Measurements from ENCODE around the gene TSSK6.

TSSK6 gene

GRCh38 chr19:19526581-19527370 lies 11.4 kb upstream of the TSSK6 start:
- no peak overlapping the region for H3K56ac ChIP-seq (ENCODE audit: low read length)
- no peak overlapping the region for H3K4ac ChIP-seq (ENCODE audit: low read depth, low read length)
- H3K36me3 ChIP-seq (ENCODE audit: control insufficient read depth, insufficient read depth, low read length), result peaks cover 4% of the 10 kb centered on the region
- H3K23ac ChIP-seq (ENCODE audit: low read length), result no peak overlapping the region
- WGBS (ENCODE audit: extremely low coverage, insufficient coverage, low lambda C conversion rate), result no CpG with 5 or more reads among the region's 28 CpGs
- H4K8ac ChIP-seq (ENCODE audit: low read depth, low read length), result no peak overlapping the region
- H3K18ac ChIP-seq (ENCODE audit: low read length), result no peak overlapping the region
- peaks cover 7% of the 10 kb centered on the region for H3K79me2 ChIP-seq (ENCODE audit: control insufficient read depth, insufficient read depth, low read length)
- H2BK15ac ChIP-seq (replicated peaks; ENCODE audit: low read depth), result no peak overlapping the region
- H2BK5ac ChIP-seq (ENCODE audit: low read length), result no peak overlapping the region
- H2BK120ac ChIP-seq (ENCODE audit: low read depth, low read length), result no peak overlapping the region
- H3K9ac ChIP-seq (ENCODE audit: low read length), result no peak overlapping the region
- H3K4me3 ChIP-seq (ENCODE audit: low read length), result no peak overlapping the region
- H3K4me2 ChIP-seq (ENCODE audit: low read length), result no peak overlapping the region
- no peak overlapping the region for H2AK5ac ChIP-seq (ENCODE audit: low read length)
- DNase-seq, result no peak
- no peak overlapping the region for H3K27ac ChIP-seq (ENCODE audit: low read depth, low read length)
- H3K79me1 ChIP-seq (ENCODE audit: low read length), result peaks cover 7% of the 10 kb centered on the region
- H3K4me1 ChIP-seq (ENCODE audit: control insufficient read depth, low read depth, low read length), result no peaks in the 10 kb centered on the region
- H4K5ac ChIP-seq (ENCODE audit: low read length), result no peak overlapping the region
- no peaks in the 10 kb centered on the region for H3K27me3 ChIP-seq (ENCODE audit: insufficient read depth, low read length, poor library complexity)

GRCh38 chr19:19525611-19526380 lies 10.4 kb upstream of the TSSK6 start:
- Histone ChIP-seq H3K4me1 (ENCODE audit: control insufficient read depth, low read depth, low read length) (no peaks in the 10 kb centered on the region), H3K27me3 (ENCODE audit: insufficient read depth, low read length, poor library complexity) (no peaks in the 10 kb centered on the region), H3K36me3 (ENCODE audit: control insufficient read depth, insufficient read depth, low read length) (peaks cover 4% of the 10 kb centered on the region), H3K27ac (ENCODE audit: low read depth, low read length) (no peak overlapping the region), H2BK5ac (ENCODE audit: low read length) (no peak overlapping the region), H2BK120ac (ENCODE audit: low read depth, low read length) (no peak overlapping the region), H3K9ac (ENCODE audit: low read length) (no peak overlapping the region), H3K79me2 (ENCODE audit: control insufficient read depth, insufficient read depth, low read length) (peaks cover 11% of the 10 kb centered on the region), H3K79me1 (ENCODE audit: low read length) (peaks cover 10% of the 10 kb centered on the region), H3K4me2 (ENCODE audit: low read length) (no peak overlapping the region), H3K56ac (ENCODE audit: low read length) (no peak overlapping the region), H3K4me3 (ENCODE audit: low read length) (no peak overlapping the region), H3K23ac (ENCODE audit: low read length) (no peak overlapping the region), H3K4ac (ENCODE audit: low read depth, low read length) (no peak overlapping the region), H4K8ac (ENCODE audit: low read depth, low read length) (no peak overlapping the region), H2AK5ac (ENCODE audit: low read length) (no peak overlapping the region), H3K18ac (ENCODE audit: low read length) (no peak overlapping the region), H4K5ac (ENCODE audit: low read length) (no peak overlapping the region), H2BK15ac (replicated peaks; ENCODE audit: low read depth) (no peak overlapping the region)
- DNase-seq, result no peak
- WGBS (ENCODE audit: extremely low coverage, insufficient coverage, low lambda C conversion rate), result no CpG with 5 or more reads among the region's 23 CpGs

- no peak for DNase-seq
- no peak overlapping the region for H3K4me2 ChIP-seq (ENCODE audit: low read length)
- H3K56ac ChIP-seq (ENCODE audit: low read length), result no peak overlapping the region
- H3K79me2 ChIP-seq (ENCODE audit: control insufficient read depth, insufficient read depth, low read length), result peaks cover 18% of the 10 kb centered on the region
- no peaks in the 10 kb centered on the region for H3K4me1 ChIP-seq (ENCODE audit: control insufficient read depth, low read depth, low read length)
- no peak overlapping the region for H2BK15ac ChIP-seq (replicated peaks; ENCODE audit: low read depth)
- no peak overlapping the region for H3K27ac ChIP-seq (ENCODE audit: low read depth, low read length)
- no peak overlapping the region for H3K4me3 ChIP-seq (ENCODE audit: low read length)
- WGBS (ENCODE audit: extremely low coverage, insufficient coverage, low lambda C conversion rate), result no CpG with 5 or more reads among the region's 7 CpGs
- no peak overlapping the region for H4K5ac ChIP-seq (ENCODE audit: low read length)
- no peak overlapping the region for H3K18ac ChIP-seq (ENCODE audit: low read length)
- no peaks in the 10 kb centered on the region for H3K27me3 ChIP-seq (ENCODE audit: insufficient read depth, low read length, poor library complexity)
- no peak overlapping the region for H3K4ac ChIP-seq (ENCODE audit: low read depth, low read length)
- H3K36me3 ChIP-seq (ENCODE audit: control insufficient read depth, insufficient read depth, low read length), result peaks cover 6% of the 10 kb centered on the region
- H4K8ac ChIP-seq (ENCODE audit: low read depth, low read length), result no peak overlapping the region
- no peak overlapping the region for H3K9ac ChIP-seq (ENCODE audit: low read length)
- H3K23ac ChIP-seq (ENCODE audit: low read length), result no peak overlapping the region
- no peak overlapping the region for H2BK120ac ChIP-seq (ENCODE audit: low read depth, low read length)
- H2AK5ac ChIP-seq (ENCODE audit: low read length), result no peak overlapping the region
- peaks cover 21% of the 10 kb centered on the region for H3K79me1 ChIP-seq (ENCODE audit: low read length)
- no peak overlapping the region for H2BK5ac ChIP-seq (ENCODE audit: low read length)
Measured at GRCh38 chr19:19524053-19524452, 8.7 kb upstream of the TSSK6 start.

DNA sequence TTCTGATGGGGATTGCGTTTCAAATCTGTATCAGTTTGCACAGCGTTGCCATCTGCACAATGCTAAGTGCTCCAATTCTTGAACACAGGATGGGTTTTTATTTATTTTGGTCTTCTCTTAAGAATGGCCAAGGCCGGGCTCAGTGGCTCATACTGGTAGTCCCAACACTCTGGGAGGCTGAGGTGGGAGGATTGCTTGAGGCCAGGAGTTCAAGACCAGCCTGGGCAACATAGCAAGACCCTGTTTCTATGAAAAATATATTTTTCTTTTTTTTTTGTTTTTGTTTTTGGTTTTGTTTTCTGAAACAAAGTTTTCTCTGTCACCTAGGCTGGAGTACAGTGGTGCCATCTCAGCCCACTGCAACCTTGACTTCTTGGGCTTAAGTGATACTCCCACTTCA lies 7.8 kb upstream of the TSSK6 start:
- peaks cover 6% of the 10 kb centered on the region for H3K36me3 ChIP-seq (ENCODE audit: control insufficient read depth, insufficient read depth, low read length)
- no peaks in the 10 kb centered on the region for H3K4me1 ChIP-seq (ENCODE audit: control insufficient read depth, low read depth, low read length)
- H3K56ac ChIP-seq (ENCODE audit: low read length), result no peak overlapping the region
- H3K9ac ChIP-seq (ENCODE audit: low read length), result no peak overlapping the region
- H2BK120ac ChIP-seq (ENCODE audit: low read depth, low read length), result no peak overlapping the region
- H2BK15ac ChIP-seq (replicated peaks; ENCODE audit: low read depth), result no peak overlapping the region
- H3K4me2 ChIP-seq (ENCODE audit: low read length), result no peak overlapping the region
- H2BK5ac ChIP-seq (ENCODE audit: low read length), result no peak overlapping the region
- H3K23ac ChIP-seq (ENCODE audit: low read length), result no peak overlapping the region
- no CpG with 5 or more reads among the region's 3 CpGs for whole genome bisulfite sequencing (ENCODE audit: extremely low coverage, insufficient coverage, low lambda C conversion rate)
- peaks cover 19% of the 10 kb centered on the region for H3K79me2 ChIP-seq (ENCODE audit: control insufficient read depth, insufficient read depth, low read length)
- no peaks in the 10 kb centered on the region for H3K27me3 ChIP-seq (ENCODE audit: insufficient read depth, low read length, poor library complexity)
- no peak overlapping the region for H3K4me3 ChIP-seq (ENCODE audit: low read length)
- no peak overlapping the region for H4K8ac ChIP-seq (ENCODE audit: low read depth, low read length)
- H3K27ac ChIP-seq (ENCODE audit: low read depth, low read length), result no peak overlapping the region
- no peak for DNase-seq
- no peak overlapping the region for H2AK5ac ChIP-seq (ENCODE audit: low read length)
- no peak overlapping the region for H4K5ac ChIP-seq (ENCODE audit: low read length)
- no peak overlapping the region for H3K4ac ChIP-seq (ENCODE audit: low read depth, low read length)
- peaks cover 21% of the 10 kb centered on the region for H3K79me1 ChIP-seq (ENCODE audit: low read length)
- no peak overlapping the region for H3K18ac ChIP-seq (ENCODE audit: low read length)

GRCh38 chr19:19520989-19521388 lies 5.6 kb upstream of the TSSK6 start:
- Histone ChIP-seq H3K4ac (ENCODE audit: low read depth, low read length) (no peak overlapping the region), H3K4me2 (ENCODE audit: low read length) (no peak overlapping the region), H3K4me1 (ENCODE audit: control insufficient read depth, low read depth, low read length) (no peaks in the 10 kb centered on the region), H3K27ac (ENCODE audit: low read depth, low read length) (no peak overlapping the region), H3K56ac (ENCODE audit: low read length) (no peak overlapping the region), H3K79me2 (ENCODE audit: control insufficient read depth, insufficient read depth, low read length) (peaks cover 30% of the 10 kb centered on the region), H4K8ac (ENCODE audit: low read depth, low read length) (no peak overlapping the region), H3K27me3 (ENCODE audit: insufficient read depth, low read length, poor library complexity) (no peaks in the 10 kb centered on the region), H3K18ac (ENCODE audit: low read length) (no peak overlapping the region), H3K4me3 (ENCODE audit: low read length) (no peak overlapping the region), H2BK15ac (replicated peaks; ENCODE audit: low read depth) (no peak overlapping the region), H4K5ac (ENCODE audit: low read length) (no peak overlapping the region), H2BK5ac (ENCODE audit: low read length) (no peak overlapping the region), H2BK120ac (ENCODE audit: low read depth, low read length) (no peak overlapping the region), H3K36me3 (ENCODE audit: control insufficient read depth, insufficient read depth, low read length) (peaks cover 4% of the 10 kb centered on the region), H2AK5ac (ENCODE audit: low read length) (no peak overlapping the region), H3K23ac (ENCODE audit: low read length) (no peak overlapping the region), H3K79me1 (ENCODE audit: low read length) (peaks cover 21% of the 10 kb centered on the region), H3K9ac (ENCODE audit: low read length) (no peak overlapping the region)
- WGBS (ENCODE audit: extremely low coverage, insufficient coverage, low lambda C conversion rate), result no CpG with 5 or more reads among the region's 6 CpGs
- no peak for DNase-seq

Measured in mesendoderm (in vitro differentiated cells).